SK-N-SH (cell line): Measurements from ENCODE around the gene DUT.

Experiments used
- SIN3A ChIP-seq: IDR thresholded peaks from 2 replicates; pipeline ENCODE4 v1.6.1; 2012; ENCODE audit warnings: low read depth, mild to moderate bottlenecking, low read length, moderate library complexity, borderline replicate concordance
- TAF1 ChIP-seq: IDR thresholded peaks from 2 replicates; pipeline ENCODE4 v1.6.1; 2012; ENCODE audit warnings: low read depth, mild to moderate bottlenecking, low read length, moderate library complexity, borderline replicate concordance
- TF ChIP-seq, protein P1 (sequence below): IDR thresholded peaks from 2 replicates; pipeline ENCODE4 v1.6.1; 2012; ENCODE audit warnings: mild to moderate bottlenecking, low read depth, low read length, moderate library complexity
- TF ChIP-seq, protein P2 (sequence below): fragments of 200-600 bp; sonication (generic); IDR thresholded peaks from 2 replicates; pipeline ENCODE4 v1.6.1; 2017; ENCODE audit warnings: antibody characterized with exemption, mild to moderate bottlenecking, moderate library complexity

DNA sequence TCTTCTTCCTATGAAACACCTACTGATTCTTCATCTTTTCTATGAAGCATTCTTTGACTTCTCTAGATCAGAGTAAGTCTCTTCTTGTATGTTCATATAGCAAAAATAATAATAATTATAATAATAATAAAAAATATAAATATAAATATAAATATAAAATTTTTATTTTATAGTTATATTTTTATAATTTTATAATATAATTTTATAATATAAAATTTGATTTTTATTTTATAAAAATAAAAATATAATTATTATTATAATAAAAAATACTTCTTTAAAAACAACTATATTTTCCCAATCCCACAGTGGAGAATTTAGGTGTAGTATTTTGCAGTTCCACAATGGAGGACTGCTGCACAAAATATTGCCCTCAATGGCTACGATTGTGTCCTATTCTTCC lies 34.3 kb downstream of the DUT start:
- TF ChIP-seq, protein P1, sequence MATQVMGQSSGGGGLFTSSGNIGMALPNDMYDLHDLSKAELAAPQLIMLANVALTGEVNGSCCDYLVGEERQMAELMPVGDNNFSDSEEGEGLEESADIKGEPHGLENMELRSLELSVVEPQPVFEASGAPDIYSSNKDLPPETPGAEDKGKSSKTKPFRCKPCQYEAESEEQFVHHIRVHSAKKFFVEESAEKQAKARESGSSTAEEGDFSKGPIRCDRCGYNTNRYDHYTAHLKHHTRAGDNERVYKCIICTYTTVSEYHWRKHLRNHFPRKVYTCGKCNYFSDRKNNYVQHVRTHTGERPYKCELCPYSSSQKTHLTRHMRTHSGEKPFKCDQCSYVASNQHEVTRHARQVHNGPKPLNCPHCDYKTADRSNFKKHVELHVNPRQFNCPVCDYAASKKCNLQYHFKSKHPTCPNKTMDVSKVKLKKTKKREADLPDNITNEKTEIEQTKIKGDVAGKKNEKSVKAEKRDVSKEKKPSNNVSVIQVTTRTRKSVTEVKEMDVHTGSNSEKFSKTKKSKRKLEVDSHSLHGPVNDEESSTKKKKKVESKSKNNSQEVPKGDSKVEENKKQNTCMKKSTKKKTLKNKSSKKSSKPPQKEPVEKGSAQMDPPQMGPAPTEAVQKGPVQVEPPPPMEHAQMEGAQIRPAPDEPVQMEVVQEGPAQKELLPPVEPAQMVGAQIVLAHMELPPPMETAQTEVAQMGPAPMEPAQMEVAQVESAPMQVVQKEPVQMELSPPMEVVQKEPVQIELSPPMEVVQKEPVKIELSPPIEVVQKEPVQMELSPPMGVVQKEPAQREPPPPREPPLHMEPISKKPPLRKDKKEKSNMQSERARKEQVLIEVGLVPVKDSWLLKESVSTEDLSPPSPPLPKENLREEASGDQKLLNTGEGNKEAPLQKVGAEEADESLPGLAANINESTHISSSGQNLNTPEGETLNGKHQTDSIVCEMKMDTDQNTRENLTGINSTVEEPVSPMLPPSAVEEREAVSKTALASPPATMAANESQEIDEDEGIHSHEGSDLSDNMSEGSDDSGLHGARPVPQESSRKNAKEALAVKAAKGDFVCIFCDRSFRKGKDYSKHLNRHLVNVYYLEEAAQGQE = no peak
- TF ChIP-seq TAF1 = no peak
- TF ChIP-seq SIN3A = no peak
- TF ChIP-seq, protein P2, sequence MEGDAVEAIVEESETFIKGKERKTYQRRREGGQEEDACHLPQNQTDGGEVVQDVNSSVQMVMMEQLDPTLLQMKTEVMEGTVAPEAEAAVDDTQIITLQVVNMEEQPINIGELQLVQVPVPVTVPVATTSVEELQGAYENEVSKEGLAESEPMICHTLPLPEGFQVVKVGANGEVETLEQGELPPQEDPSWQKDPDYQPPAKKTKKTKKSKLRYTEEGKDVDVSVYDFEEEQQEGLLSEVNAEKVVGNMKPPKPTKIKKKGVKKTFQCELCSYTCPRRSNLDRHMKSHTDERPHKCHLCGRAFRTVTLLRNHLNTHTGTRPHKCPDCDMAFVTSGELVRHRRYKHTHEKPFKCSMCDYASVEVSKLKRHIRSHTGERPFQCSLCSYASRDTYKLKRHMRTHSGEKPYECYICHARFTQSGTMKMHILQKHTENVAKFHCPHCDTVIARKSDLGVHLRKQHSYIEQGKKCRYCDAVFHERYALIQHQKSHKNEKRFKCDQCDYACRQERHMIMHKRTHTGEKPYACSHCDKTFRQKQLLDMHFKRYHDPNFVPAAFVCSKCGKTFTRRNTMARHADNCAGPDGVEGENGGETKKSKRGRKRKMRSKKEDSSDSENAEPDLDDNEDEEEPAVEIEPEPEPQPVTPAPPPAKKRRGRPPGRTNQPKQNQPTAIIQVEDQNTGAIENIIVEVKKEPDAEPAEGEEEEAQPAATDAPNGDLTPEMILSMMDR = no peak
